NCI-H526 (cell line): ENCODE measurements around the gene PEX10.

Source experiments
- DNase-seq, 2 experiments: peaks; one replicate each; lab custom pipeline; 2025; lab: John Stamatoyannopoulos, UW

PEX10 gene

DNA sequence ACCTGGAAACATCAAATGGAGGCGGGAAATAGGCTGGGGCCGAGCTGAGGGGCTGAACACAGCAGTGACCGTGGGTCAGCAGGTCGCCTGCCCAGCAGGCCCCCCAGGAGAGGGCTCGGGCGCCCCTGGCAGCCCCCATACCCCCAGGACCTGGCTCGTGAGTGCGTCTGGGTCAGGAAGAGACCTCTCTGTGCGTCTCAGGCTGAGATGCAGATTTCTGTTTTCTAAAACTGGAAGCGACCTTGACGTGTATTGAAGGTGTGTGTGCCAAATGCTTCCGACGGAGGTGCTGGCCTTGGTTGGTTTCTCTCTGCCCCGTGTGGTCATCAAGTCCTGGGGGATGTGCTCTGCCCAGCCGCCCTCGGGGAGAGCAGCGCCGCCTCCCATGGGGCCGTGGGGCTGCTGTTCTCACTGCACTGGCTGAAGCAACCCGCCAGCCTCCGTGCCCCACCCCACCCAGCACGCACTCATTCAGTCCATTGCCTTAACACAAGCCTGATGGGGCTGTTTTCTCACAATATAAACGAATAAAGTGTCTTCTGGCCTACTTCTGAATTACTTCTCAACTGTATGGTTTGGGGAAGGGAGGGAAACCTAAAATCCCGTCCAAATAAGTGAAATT is 7.4 kb downstream of the PEX10 start:
- no peak for DNase-seq

DNA sequence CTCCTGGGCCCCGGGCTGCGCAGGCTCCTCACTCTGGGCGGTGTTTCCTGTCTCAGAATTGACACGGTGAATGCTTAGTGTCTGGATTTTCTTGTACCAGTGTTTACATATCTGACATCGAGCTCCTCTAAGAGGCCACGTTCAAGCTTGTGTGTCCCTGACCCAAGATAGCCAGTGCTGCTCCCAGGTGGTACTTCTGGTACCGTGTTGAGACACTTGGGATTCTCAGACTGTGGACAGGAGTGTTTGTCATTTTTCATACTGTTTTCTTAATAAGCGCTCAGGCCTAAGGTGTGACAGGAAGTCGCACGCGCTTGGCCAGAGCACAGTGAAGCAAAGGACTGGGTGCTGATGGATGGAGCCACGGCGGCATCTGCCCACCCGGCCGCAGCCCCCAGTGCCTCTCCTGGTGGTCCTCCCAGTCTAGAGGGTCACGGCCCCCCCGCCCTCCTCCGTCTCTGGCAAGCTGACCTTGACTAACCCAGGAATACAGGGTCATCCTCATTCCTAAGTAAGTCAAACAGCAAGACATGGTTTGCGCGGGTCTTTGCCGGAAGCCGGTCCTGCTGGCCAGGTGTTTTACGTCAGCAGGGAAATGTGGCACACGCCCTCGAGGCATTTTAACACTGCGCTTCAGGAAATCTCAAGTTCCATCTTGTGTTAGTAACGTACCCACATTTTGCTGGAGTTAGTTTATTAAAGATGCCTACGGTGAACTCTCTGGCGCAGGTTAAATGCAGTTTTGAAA is 8.0 kb downstream of the PEX10 start:
- no peak for DNase-seq

DNA sequence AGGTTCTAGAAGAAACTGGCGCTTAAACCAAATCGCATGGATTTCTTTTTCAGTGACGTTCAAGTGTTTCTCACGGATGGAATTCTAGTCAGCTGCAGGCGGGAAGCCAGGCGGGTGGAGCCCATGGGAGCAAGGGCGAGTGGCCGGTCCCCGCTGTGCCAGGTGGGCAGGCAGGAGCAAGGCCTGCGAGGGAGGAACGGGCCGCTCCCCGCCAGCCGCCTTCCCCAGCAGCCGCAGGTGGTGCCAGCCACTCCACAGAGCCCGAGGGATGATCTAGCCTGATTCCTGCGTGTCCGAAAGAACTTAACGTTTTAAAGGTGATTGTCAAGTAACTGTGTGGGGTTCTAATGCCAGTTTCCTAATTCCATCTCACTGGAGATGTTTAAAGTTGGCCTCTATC is 9.1 kb downstream of the PEX10 start:
- DNase-seq, result no peak

DNA sequence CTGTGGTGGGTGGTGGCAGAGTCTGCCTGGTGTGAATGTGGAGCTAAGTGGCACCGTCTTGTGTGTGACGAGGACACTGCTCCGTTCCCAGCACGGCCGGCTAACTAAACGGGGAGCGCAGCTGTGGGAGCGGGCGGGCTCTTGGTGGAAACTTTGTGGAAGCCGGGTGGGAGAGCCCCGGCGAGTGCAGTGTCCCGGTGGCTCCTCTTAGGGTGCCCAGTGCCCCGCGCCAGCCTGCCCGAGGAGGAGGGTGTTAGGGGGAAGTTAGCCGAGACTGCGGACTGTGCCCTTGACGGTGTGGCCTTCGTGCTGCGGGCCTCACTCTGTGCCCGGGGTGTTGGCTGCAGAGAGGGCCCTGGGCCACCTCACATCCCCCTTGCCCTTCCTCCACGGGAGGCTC is 9.9 kb downstream of the PEX10 start:
- DNase-seq, result no peak

DNA sequence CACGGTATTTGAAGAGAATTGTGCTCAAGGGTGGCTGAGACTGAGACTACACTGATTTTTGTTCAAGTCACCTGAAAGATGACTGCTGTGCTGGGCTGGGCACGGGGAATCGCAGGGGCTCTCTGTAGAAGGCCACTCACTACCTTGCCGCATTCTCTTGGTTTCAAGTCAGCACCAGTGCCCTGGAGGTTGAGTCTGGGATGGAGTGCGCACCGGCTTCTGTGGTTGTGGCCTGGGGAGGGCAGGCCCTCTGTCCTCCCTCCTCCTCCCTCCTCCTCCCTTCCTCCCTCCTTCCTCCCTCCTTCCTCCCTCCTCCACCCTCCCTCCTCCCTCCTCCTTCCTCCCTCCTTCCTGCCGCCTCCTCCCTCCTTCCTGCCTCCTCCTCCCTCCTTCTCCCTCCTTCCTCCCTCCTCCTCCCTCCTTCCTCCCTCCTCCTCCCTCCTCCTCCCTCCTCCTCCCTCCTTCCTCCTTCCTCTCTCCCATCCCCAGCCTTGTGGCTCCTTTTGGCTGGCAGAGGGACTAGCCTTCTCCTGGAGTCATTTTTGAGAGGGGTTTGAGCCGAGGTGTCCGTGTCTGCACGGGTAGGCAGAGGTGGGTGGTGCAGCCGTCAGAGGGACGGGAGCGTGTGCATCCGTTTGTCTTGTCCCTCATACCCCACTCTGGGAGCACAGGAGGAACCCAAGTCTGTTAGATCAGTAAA is 11.3 kb downstream of the PEX10 start:
- DNase-seq, result no peak

DNA sequence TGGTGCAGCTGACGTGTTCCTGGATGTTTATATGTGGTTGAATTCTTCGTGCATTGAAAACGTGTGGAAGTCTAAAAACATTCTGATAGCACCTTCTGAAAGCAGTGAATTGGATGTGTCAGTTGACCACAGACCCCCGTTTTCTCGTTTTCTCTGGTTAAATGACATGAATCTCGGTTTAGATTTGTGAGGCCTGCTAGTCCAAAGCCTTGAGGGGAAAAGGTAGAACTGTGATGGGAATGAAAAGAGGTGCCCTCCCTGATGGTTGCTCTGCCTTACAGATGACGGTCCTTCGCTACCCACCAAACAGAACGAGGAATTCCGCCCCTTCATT is 11.8 kb downstream of the PEX10 start:
- no peak for DNase-seq

DNA sequence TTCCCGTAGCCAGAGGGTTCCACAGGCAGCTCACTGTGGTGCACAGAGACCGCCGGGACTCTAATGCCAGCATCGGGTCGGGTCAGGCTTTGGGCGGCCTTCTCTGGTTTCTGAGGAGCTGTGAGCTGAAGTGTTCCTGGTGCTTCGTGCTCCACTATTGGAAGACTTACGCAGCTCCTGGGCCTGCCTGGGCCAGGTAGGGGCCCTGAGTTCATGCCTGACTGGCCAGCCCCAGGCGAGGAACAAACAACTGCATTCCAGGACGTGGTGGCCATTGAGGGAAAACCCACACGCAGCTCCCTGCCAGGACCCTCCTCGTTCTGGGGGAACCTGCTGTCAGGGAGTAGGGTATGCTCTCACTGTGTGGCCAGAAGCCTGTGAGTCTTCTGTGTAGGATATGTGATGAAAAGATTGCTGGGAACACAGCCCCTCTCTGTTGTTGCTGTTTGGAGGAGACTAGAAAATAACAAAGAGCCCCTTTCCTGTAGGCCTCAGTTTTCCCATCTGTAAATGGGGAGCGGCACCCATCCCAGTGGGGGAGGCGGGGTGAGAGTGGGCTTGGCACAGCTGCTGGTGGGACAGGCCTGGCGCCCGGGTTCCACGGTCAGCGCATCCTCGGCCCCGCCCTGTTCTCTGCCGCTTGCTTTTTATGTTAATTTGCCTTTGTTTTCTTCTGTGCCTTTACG is 12.3 kb downstream of the PEX10 start:
- DNase-seq, result no peak

DNA sequence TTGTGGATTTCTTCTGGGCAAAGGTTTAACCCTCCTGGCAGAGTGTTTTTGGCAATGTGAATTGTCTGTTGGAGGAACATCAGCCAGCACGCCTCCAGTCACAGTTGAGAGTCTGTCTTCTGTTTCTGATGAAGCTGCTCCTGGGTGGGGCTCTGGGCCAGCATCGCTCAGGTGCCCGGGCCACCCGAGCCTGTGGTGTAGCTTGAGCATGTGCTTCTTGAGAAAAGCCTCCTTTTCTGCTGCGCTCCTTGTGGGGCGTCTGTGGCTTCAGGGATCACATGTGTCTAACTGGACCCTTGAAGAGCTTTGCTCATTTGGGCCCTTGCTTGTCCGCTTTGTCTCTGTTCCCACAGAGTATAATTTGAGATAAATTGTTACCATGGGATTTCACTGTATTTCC is 13.5 kb downstream of the PEX10 start:
- DNase-seq, result no peak

DNA sequence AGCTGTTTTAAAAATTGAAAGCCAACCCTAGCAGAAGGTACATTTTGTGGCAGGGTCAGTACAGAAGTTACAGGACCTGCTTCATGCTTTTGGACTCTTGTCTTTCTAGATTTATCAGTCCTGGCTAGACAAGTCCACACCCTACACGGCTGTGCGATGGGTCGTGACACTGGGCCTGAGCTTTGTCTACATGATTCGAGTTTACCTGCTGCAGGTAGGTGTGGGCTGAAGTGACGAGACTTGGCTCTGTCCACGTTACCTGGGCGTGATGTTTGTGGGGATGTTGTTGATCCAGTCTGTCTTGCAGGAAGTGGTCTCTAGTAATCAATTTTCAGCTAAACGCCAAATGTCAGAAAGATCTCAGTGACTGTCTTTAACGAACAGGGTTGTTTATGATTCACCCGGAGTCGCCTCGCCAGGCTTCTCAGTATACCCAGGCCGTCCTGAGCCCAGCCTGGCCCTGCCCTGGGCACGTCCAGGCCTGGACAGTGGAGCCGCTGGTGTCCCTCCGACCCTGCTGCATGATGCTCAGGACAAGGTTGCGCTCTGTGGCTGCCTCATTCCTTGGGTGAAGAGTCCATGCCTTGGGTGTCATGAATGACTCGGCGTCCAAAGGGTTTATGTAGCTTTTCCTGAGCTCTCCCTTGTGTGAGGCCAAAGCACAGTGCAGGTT is 15.2 kb downstream of the PEX10 start:
- no peak for DNase-seq

DNA sequence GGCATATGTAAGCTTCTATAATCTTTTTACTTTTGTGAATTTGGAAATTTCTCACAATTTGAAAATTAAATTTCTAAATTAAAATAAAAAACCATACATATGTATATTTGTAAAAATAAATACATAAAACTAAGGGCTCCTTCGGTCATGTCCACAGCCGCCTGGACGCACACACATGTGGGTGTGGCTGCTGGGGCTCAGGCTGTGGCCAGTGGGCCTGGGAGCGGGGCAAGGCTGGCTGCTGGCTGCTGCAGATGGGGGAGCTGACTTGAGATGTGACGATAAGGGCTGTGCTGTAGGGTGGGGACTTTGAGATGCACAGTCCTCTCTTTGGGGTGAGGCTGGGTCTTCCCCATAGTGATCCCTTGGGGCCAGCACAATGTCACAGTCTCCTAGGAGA is 15.9 kb downstream of the PEX10 start:
- no peak for DNase-seq

DNA sequence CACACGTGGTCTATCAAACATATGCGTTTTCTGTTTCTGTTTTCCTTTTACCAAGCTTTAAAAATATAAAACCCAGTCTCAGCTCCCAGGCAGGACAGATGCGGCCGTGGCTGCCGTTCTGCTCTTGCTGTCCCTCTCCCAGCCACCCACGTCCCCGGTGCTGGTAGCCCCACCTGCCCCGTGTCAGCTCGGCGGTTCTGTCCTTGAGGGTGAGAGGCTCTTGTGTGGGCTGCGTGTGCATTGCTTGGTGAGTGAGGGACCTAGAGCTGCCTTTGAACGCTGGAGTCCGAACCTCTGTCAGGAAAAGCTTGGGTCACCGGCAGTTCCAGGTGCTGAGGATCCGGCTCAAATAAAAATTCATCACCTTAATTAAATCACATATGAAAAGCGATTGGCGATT is 16.3 kb downstream of the PEX10 start:
- DNase-seq, result no peak

DNA sequence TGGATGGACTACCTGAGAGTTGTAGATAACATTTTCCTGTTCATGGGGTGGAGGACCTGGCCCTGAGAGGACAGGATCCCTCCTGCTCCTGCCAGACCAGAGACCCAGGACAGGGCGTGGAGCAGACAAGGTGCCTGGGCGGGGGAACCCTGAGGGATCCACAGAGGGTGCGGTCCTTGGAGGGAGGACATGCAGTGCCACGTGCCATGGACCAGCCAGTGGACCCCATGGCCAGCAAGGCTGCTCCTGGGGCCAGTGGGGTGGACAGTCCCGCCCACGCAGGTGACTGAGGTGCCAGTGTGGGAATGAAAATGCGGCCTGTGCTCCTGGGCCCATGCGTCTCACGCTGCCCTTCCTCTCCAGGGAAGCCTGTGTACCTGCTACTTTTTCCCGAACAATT is 17.1 kb downstream of the PEX10 start:
- no peak for DNase-seq

DNA sequence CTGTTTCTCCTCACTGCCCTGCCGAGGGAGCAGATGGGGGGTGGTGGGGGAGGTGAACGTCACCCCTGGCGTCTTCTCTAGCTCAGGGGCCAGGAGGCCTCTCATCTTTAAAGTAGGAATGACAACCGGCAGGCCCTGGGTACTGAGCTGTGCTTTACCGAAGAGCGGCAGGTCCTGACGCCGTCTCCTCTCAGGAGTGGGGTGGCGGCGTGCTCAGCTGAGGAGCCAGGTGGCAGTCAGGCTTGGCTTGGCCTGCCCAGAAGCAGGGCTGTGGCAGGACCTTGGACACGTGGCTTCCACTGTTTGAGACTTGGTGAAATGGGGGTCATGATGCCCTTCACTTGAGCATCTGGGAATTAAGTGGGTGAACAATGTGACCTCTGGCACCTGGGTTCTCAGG is 17.6 kb downstream of the PEX10 start:
- no peak for DNase-seq

DNA sequence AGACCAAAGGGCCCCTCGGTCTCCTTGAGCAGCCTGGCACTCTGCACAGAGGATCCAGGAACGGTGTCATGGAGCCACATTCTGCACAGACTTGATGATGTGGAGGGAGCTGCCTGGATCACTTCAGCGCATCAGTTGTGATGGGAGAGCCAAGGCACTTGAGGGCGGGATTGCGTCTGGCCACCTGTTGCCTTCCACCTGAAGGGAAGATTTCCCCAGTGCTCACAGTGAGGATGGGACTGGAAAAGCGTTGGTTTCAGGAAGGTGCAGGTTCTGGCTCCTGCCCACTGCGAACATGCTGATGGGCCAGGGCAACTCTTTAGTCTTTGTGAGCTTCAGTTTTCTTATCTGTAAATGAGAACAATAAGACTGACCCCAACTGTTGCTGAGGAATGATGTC is 18.1 kb downstream of the PEX10 start:
- DNase-seq, result no peak

DNA sequence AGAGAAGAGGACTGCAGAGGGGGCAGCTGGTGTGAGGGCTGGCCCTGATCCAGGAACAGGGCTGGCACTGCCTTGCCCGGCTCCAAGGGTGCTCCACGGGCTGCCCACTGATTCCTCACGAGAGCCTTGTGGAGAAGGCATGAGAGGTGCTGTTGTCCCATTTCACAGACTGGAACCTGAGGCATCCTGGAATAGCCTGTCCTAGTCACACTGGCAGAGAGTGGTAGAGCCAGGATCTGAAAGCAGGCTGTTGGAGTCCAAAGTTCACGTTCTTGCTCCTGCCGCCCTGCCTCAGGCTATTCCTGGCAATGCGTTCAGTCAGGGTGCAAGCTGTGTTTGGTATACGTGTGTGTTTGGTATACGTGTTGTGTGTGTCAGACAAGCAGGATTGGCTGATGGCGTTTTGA is 18.9 kb downstream of the PEX10 start:
- no peak for DNase-seq

DNA sequence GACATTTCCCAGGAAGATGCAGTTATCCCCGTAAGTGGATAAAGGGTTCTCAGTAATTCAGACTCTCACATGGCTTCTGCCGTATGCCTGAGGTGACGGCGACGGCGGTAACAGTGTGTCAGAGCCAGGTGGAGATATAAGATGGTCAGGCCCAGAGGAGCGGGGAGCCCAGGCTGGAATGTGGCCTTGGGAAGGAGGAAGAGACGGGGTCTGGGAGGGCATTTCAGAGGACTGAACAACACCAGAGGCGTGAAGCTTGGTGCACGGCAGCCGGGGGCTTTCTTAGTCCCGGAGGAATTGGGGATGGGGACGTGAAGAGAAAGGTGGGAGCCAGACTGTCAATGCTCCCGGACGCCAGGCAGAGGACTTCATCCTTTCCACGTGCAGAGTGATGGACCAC is 19.7 kb downstream of the PEX10 start:
- no peak for DNase-seq

DNA sequence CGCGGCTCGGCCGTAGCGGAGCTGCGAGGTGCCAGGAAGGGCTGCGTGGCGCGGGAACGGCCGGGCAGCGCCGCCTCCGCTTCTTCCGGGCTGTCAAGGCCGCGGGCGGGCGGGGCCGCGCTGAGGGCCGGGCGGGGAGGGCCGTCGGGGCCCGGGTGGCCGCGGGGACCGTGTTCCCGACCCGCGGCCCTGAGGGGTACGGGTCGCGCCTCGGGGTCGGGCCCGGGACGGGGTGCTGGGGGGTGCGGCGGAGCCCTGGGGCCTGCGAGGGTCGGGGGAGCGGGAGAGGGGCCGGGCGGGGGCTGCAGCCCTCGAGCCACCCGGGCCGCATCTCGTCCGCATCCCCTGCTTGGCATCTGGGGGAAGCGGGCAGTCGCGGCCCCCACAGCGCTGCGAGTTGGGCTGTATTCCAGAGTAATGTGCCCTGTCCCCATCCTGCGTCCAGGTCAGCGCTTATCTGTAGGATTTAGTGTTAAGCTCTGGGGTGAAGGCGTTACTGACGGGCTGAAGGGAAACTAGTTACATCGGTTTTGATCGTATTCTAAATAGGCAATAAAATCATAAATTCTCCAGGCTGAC is 20.3 kb downstream of the PEX10 start:
- DNase-seq, result no peak

DNA sequence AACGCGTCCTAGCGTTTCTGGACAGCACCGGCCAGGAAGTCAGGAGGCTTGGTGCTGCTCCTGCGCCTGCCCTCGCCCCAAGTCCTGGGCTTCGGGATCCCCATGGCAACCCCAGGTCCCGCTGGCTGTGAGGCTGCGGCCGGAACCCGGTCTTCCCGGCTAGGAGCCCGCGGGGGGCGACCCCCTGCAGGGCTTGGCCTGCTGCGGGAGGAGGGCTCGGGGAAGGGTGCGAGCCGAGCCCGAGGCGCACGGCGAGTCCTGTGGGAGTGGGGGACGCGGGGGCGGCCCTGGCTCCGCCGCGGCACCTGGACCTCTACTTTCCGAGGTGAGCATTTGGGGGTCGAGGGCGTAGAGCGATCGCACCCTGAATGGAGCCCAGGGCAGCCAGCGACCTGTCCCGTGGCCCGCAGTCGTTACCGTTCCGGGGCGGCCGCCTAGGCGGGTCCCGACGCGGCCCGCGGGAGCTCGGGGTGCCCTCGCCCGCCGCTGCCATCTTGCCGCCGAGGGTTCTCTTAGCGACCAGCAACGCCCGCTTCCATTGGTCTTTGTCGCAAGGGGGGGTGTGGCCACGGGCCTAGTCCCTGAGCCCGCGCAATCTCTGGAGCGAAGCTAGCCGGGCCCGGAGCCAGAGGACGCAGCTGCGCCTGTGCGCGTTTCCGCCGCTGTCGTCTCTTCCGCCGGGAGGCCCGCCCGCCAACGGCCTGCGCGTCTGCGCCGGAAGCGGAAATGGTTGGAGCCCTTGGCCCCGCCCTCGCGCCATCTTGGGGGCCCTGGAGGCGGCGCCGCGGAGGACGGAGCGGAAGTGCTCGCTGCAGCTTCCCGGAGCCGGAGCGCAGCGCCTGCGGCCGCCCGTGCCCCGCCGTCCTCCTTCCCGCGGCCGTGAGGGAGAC is 21.1 kb downstream of the PEX10 start, which contains the start of the genes MORN1 and RER1:
TSS of gene MORN1 (minus strand) at position 514 of the 890 bp plus-strand sequence. CDS start at position 493, 21 bp downstream.
TSS of gene RER1 (plus strand) at position 801 of the 890 bp plus-strand sequence. CDS start 3,950 bp downstream, outside the sequence.
- DNase-seq, result peak; percentile 93 to 99

DNA sequence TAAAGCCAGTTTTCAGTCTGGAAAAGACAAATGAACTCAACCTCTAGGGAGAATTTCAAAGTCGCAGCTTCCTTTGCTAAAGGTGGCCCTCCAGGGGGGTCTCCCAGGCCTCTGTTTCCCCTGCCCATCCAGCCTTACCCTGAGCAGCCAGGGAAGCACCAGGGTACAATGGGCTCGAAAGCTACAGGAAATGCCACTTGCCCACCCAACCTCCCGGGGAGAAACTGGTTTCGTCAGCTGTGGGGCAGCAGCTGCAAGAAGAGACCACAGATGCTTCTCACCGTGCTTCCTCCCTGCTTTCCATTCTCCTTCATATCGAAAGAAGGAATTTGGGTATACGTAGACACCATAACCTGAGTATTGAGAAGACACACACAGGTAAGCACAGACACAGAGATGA is 22.7 kb downstream of the PEX10 start:
- DNase-seq, result no peak

DNA sequence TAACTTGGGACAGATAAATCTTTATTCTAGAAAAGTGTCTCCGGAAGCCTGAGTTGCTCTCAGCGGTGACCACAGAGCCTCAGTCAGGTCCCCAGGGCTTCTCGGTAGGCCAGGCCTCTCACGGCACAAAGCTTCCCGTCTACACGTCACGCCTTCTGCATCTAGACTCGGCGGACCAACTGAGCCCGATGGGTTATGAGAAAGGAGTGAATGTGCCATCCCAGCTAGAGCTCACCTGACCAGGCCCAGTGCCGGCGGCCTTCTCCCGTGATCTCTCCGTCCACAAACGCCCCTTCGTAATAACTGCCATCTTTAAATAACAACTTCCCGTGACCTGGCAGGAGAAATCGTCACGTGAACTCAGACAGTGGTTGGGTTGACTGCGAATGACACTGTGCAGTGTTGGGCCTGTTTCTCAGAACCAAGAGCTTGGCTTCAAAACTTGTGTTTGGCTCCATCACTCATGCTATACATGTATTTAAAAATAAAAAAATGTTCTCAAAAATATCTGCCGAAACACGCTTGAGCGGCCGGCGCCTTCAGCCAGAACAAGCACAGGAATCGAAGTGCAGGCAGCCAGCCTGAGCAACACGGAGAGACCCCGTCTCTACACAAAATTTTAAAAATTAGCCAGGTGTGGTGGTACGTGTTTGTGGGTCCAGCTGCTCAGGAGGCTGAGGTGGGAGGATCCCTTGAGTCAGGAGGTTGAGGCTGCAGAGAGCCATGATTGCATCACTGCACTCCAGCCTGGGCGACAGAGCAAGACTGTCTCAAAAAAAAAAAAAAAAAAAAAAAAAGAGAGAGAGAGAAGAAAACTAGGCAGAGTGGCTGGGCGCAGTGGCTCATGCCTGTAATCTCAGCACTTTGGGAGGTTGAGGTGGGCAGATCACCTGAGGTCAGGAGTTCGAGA is 24.1 kb downstream of the PEX10 start:
- no peak for DNase-seq
